Smooth muscle cell (in vitro differentiated cells): Measurements from ENCODE around the gene LRTM2. TPM values are rescaled to one million over a fixed set of nuclear protein-coding genes. Genes with fewer than 3 reads are reported as not detected.

ENCODE experiments used
- DNase-seq: peaks from one replicate; lab custom pipeline; 2025; ENCODE audit not compliant: unreplicated experiment; lab: John Stamatoyannopoulos, UW
- H2AFZ ChIP-seq: fragments of 200-600 bp; sonication (generic); 2 replicates; pipeline ENCODE4 v1.6.0; 2016; ENCODE audit warnings: antibody characterized with exemption, low read depth, mild to moderate bottlenecking
- H3F3A ChIP-seq: fragments of 200-600 bp; sonication (generic); 2 replicates; pipeline ENCODE4 v1.6.0; 2017; ENCODE audit warnings: antibody characterized with exemption, low read depth
- H3K27ac ChIP-seq: fragments of 200-600 bp; sonication (generic); 2 replicates; pipeline ENCODE4 v1.5.1; 2016; ENCODE audit warnings: low read depth, mild to moderate bottlenecking
- H3K27me3 ChIP-seq: fragments of 200-600 bp; sonication (generic); 2 replicates; pipeline ENCODE4 v1.6.1; 2016; ENCODE audit warnings: low read depth, mild to moderate bottlenecking
- H3K36me3 ChIP-seq: fragments of 200-600 bp; sonication (generic); 2 replicates; pipeline ENCODE4 v1.5.1; 2016; ENCODE audit warnings: low read depth
- H3K4me1 ChIP-seq: fragments of 200-600 bp; sonication (generic); 2 replicates; pipeline ENCODE4 v1.5.1; 2016; ENCODE audit warnings: low read depth
- H3K4me2 ChIP-seq: fragments of 200-600 bp; sonication (generic); 2 replicates; pipeline ENCODE4 v1.6.0; 2016; ENCODE audit warnings: mild to moderate bottlenecking
- H3K4me3 ChIP-seq: fragments of 200-600 bp; sonication (generic); 2 replicates; pipeline ENCODE4 v1.5.1; 2016; ENCODE audit warnings: mild to moderate bottlenecking
- H3K79me2 ChIP-seq: fragments of 200-600 bp; sonication (generic); 2 replicates; pipeline ENCODE4 v1.6.0; 2016; ENCODE audit warnings: low read depth, mild to moderate bottlenecking
- H3K9ac ChIP-seq: fragments of 200-600 bp; sonication (generic); 2 replicates; pipeline ENCODE4 v1.6.0; 2016; ENCODE audit warnings: low read depth
- H3K9me3 ChIP-seq: fragments of 200-600 bp; sonication (generic); replicated peaks from 2 replicates; pipeline ENCODE4 v1.5.1; 2016; ENCODE audit warnings: low read depth
- H4K20me1 ChIP-seq: fragments of 200-600 bp; sonication (generic); 2 replicates; pipeline ENCODE4 v1.6.0; 2016; ENCODE audit warnings: low read depth
- CTCF ChIP-seq: fragments of 200-600 bp; sonication (generic); IDR thresholded peaks from 2 replicates; pipeline ENCODE4 v1.5.1; 2017; ENCODE audit warnings: borderline replicate concordance, mild to moderate bottlenecking, antibody characterized with exemption; ENCODE audit not compliant: insufficient read depth, poor library complexity, severe bottlenecking
- WGBS: methylation state at CpG from one replicate; pipeline ENCODE4 v1.1.7; 2016; ENCODE audit warnings: low lambda C conversion rate; 5-methylcytosine and 5-hydroxymethylcytosine counted together
- polyA plus RNA-seq: library from polyadenylated mRNA; unstranded; fragments of >200 nt; fragmentation: Nextera tagmentation; extraction: Ambion mirVana; gene quantifications from 2 replicates; pipeline ENCODE4 v1.2.1, GENCODE V29; 2016
- total RNA-seq: library from RNA; depleted of rRNA; stranded (reverse); fragments of >200 nt; gene quantifications from 2 replicates; pipeline ENCODE4 v1.2.3, GENCODE V29; 2014

LRTM2 gene
- total and polyA plus RNA-seq, 2 experiments from 2014 or later, result not detected

GRCh38 chr12:1841586-1842182 is 21.3 kb downstream of the LRTM2 start:
- Histone ChIP-seq H3K4me2 (no peak overlapping the region), H3K4me3 (no peak overlapping the region), H3F3A (no peaks in the 10 kb centered on the region), H3K27me3 (peaks cover 22% of the 10 kb centered on the region), H3K79me2 (no peaks in the 10 kb centered on the region), H4K20me1 (no peaks in the 10 kb centered on the region), H3K9me3 (no peaks in the 10 kb centered on the region), H3K4me1 (peaks cover 5% of the 10 kb centered on the region), H3K9ac (no peak overlapping the region), H3K27ac (no peak overlapping the region), H2AFZ (no peak overlapping the region), H3K36me3 (no peaks in the 10 kb centered on the region)
- 90% methylated on average over 13 of the region's 13 CpGs for WGBS
- DNase-seq, result no peak
- TF ChIP-seq CTCF, result no peak

GRCh38 chr12:1842183-1842904 is 22.0 kb downstream of the LRTM2 start:
- Histone ChIP-seq H3K27ac (no peak overlapping the region), H3K79me2 (no peaks in the 10 kb centered on the region), H3K4me1 (peaks cover 5% of the 10 kb centered on the region), H3K36me3 (no peaks in the 10 kb centered on the region), H3K4me3 (no peak overlapping the region), H3K27me3 (peaks cover 22% of the 10 kb centered on the region), H2AFZ (no peak overlapping the region), H3K9me3 (no peaks in the 10 kb centered on the region), H3K4me2 (no peak overlapping the region), H3K9ac (no peak overlapping the region), H3F3A (no peaks in the 10 kb centered on the region), H4K20me1 (no peaks in the 10 kb centered on the region)
- DNase-seq, result no peak
- whole genome bisulfite sequencing, result 90% methylated on average over 17 of the region's 18 CpGs
- TF ChIP-seq CTCF, result no peak

GRCh38 chr12:1842905-1843640 is 22.7 kb downstream of the LRTM2 start:
- H3K79me2 ChIP-seq, result no peaks in the 10 kb centered on the region
- no peak for DNase-seq
- H4K20me1 ChIP-seq, result no peaks in the 10 kb centered on the region
- no peak overlapping the region for H3K4me2 ChIP-seq
- no peaks in the 10 kb centered on the region for H3F3A ChIP-seq
- no peak overlapping the region for H2AFZ ChIP-seq
- H3K9ac ChIP-seq, result no peak overlapping the region
- H3K4me3 ChIP-seq, result no peak overlapping the region
- H3K27me3 ChIP-seq, result peaks cover 22% of the 10 kb centered on the region
- H3K36me3 ChIP-seq, result no peaks in the 10 kb centered on the region
- 83% methylated on average over 16 of the region's 16 CpGs for WGBS
- no peak overlapping the region for H3K27ac ChIP-seq
- no peaks in the 10 kb centered on the region for H3K4me1 ChIP-seq
- TF ChIP-seq CTCF, result no peak
- H3K9me3 ChIP-seq, result no peaks in the 10 kb centered on the region
